Lung (tissue), 12 donors: ENCODE measurements around the gene CBX4. TPM values are rescaled to one million over a fixed set of nuclear protein-coding genes. Genes with fewer than 3 reads are reported as not detected.
A peak's percentile ranks its signal among the peaks of the same experiment; 100 is the strongest.

Experiments
- ATAC-seq: fragments of 200-7000 bp; cut with Tn5 transposase; one replicate; pipeline ENCODE4 v1.9.1; 2020; ENCODE audit warnings: moderate number of reproducible peaks; ENCODE audit not compliant: insufficient read depth, low FRiP score
- DNase-seq, 3 donors: peaks; one replicate each; pipeline ENCODE4 v3.0.0-alpha.2; 2013 to 2017
- H3K27ac ChIP-seq, 2 donors: one replicate each; pipeline ENCODE4 v1.5.1; 2013; ENCODE audit warnings: mild to moderate bottlenecking in 2 of 2, moderate library complexity in 2 of 2, control low read depth in 1 of 2, inconsistent platforms in 1 of 2, low read depth in 1 of 2, low read length in 1 of 2
- H3K27me3 ChIP-seq, 3 donors: one replicate each; pipeline ENCODE4 v1.5.1; 2013; ENCODE audit warnings: low read length in 2 of 3; ENCODE audit not compliant: control insufficient read depth in 3 of 3, insufficient read depth in 3 of 3
- H3K36me3 ChIP-seq, 4 donors: one replicate each; pipeline ENCODE4 v1.5.1; 2013; ENCODE audit warnings: low read length in 4 of 4, mild to moderate bottlenecking in 1 of 4, moderate library complexity in 1 of 4; ENCODE audit not compliant: control insufficient read depth in 4 of 4, insufficient read depth in 4 of 4
- H3K4me1 ChIP-seq, 5 donors: one replicate each; pipeline ENCODE4 v1.5.1; 2013; ENCODE audit warnings: low read length in 5 of 5, mild to moderate bottlenecking in 2 of 5, moderate library complexity in 1 of 5; ENCODE audit not compliant: control insufficient read depth in 5 of 5, insufficient read depth in 5 of 5
- H3K4me3 ChIP-seq: one replicate; pipeline ENCODE4 v1.5.1; 2013; ENCODE audit warnings: mild to moderate bottlenecking, control low read depth, moderate library complexity
- H3K9ac ChIP-seq, 2 donors: one replicate each; pipeline ENCODE4 v1.5.1; 2013; ENCODE audit warnings: low read length in 2 of 2, control low read depth in 1 of 2; ENCODE audit not compliant: insufficient read depth in 1 of 2
- H3K9me3 ChIP-seq, 4 donors: one replicate each; pipeline ENCODE4 v1.5.1; 2013; ENCODE audit warnings: low read length in 3 of 4, mild to moderate bottlenecking in 1 of 4, moderate library complexity in 1 of 4; ENCODE audit not compliant: control insufficient read depth in 4 of 4, insufficient read depth in 3 of 4
- WGBS, 2 donors: extraction: QIAGEN DNeasy Blood & Tissue Kit; methylation state at CpG; one replicate each; pipeline ENCODE4 v1.1.7; 2013; 5-methylcytosine and 5-hydroxymethylcytosine counted together
- polyA plus RNA-seq, 2 donors: library from polyadenylated mRNA; stranded (reverse); fragments of 200-250 nt; gene quantifications; one replicate each; pipeline ENCODE4 v1.2.1, GENCODE V29; 2013
- total RNA-seq, 2 donors: library from RNA; depleted of rRNA in 1 of 2; stranded (reverse); fragments of >200 nt in 1 of 2; gene quantifications; one replicate each; pipeline ENCODE4 v1.2.1, GENCODE V29; 2014 to 2021
- TF ChIP-seq, protein P1 (sequence below): IDR thresholded peaks from 2 replicates; pipeline ENCODE4 v1.5.1; 2012; ENCODE audit warnings: mild to moderate bottlenecking; ENCODE audit errors: control extremely low read depth, extremely low read depth
- donor health status: control.
- donor health status: control.
- donor health status: Bipolar disorder and iron deficiency.
- donor health status: healthy.
- donor health status: DM: yes; HTN: yes; CAD: no.

The CBX4 gene
- total and polyA plus RNA-seq, 4 donors, result 12.8 to 32.0 (median 17.5) TPM

DNA sequence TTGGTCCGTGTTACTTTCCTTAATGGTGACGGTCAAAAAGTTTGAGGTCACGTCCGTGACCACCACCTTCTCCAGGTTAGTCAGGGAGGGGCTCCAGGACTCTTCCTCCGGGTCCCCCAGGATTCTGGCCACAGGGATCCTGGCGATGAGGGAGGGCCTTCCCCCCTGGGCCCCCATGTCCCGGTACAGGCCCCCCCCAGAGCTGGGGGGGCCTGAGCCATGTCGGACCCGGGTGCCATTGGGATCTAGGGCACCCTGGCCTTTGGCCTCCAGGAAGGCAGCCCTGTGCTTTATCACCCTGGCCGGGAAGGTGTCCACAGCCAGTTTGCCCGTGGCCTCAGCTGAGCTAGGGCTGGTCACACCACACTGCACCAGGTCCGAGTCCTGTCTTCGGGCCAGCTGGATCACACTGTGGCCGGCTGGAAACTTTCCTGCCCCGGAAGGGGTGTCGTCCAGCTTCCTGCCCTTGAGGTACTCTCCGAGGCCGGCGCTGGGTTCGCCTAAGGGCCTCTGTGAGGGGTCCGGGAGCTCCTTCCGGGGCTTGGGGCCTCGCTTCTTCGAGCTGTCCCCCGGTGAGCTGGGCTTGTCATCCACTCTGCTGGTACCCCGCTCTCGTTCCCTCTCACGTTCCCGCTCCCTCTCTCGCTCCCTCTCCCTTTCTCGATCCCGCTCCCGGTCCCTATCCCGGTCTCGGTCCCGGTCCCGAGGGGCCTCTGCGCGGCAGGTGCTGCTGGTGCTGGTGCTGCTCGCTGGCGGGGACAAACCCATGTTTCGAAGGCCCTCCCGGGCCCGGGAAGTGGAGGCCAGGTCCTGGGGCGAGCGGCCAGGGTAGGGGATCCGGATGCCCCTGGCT, 44.4 kb downstream of the CBX4 start:
- Histone ChIP-seq H3K27me3 (peaks cover 0 to 44% (median 37%) of the 10 kb centered on the region in 3 donors), H3K27ac (no peak overlapping the region), H3K9ac (no peak overlapping the region), H3K4me3 (no peak overlapping the region), H3K9me3 (no peaks in the 10 kb centered on the region), H3K36me3 (peaks cover 0 to 7% (median 0%) of the 10 kb centered on the region in 4 donors), H3K4me1 (peaks cover 0 to 60% (median 10%) of the 10 kb centered on the region in 5 donors)
- DNase-seq (no peak), ATAC-seq (no peak)
- TF ChIP-seq, protein P1, sequence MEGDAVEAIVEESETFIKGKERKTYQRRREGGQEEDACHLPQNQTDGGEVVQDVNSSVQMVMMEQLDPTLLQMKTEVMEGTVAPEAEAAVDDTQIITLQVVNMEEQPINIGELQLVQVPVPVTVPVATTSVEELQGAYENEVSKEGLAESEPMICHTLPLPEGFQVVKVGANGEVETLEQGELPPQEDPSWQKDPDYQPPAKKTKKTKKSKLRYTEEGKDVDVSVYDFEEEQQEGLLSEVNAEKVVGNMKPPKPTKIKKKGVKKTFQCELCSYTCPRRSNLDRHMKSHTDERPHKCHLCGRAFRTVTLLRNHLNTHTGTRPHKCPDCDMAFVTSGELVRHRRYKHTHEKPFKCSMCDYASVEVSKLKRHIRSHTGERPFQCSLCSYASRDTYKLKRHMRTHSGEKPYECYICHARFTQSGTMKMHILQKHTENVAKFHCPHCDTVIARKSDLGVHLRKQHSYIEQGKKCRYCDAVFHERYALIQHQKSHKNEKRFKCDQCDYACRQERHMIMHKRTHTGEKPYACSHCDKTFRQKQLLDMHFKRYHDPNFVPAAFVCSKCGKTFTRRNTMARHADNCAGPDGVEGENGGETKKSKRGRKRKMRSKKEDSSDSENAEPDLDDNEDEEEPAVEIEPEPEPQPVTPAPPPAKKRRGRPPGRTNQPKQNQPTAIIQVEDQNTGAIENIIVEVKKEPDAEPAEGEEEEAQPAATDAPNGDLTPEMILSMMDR, result no peak
- WGBS, 2 donors, result 92 to 93% methylated on average over 43 to 47 of the region's 47 CpGs

DNA sequence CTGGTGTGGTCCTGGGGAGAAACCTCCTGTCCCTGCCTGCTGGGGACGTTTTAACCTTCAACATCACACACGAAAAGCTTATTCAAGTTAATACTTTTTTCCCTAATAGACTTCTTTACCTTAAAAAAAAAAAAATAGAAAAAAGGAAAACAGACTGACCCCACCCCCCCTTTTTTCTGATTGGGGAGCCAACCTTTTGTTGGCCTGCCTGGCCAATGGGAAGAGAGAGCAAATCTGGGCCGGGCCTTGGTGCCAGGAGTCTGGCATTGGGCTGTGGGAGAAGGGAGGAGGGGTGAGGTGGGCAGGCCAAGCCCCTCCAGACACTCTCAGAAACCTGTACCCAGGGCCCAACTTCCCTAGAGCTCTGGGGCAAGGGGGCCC, 45.3 kb downstream of the CBX4 start:
- H3K27me3 ChIP-seq, result peaks cover 0 to 39% (median 35%) of the 10 kb centered on the region in 3 donors
- no peak overlapping the region for H3K27ac ChIP-seq
- H3K9me3 ChIP-seq, result no peaks in the 10 kb centered on the region
- TF ChIP-seq, protein P1, result no peak
- H3K36me3 ChIP-seq, result peaks cover 0 to 7% (median 0%) of the 10 kb centered on the region in 4 donors
- DNase-seq (peak; percentile 50 to 68 (median 60)), ATAC-seq (no peak)
- no peak overlapping the region for H3K9ac ChIP-seq
- 69 to 70% methylated on average over 3 of the region's 3 CpGs for WGBS, 2 donors
- H3K4me1 ChIP-seq, result peaks cover 0 to 58% (median 10%) of the 10 kb centered on the region in 5 donors
- H3K4me3 ChIP-seq, result no peak overlapping the region

DNA sequence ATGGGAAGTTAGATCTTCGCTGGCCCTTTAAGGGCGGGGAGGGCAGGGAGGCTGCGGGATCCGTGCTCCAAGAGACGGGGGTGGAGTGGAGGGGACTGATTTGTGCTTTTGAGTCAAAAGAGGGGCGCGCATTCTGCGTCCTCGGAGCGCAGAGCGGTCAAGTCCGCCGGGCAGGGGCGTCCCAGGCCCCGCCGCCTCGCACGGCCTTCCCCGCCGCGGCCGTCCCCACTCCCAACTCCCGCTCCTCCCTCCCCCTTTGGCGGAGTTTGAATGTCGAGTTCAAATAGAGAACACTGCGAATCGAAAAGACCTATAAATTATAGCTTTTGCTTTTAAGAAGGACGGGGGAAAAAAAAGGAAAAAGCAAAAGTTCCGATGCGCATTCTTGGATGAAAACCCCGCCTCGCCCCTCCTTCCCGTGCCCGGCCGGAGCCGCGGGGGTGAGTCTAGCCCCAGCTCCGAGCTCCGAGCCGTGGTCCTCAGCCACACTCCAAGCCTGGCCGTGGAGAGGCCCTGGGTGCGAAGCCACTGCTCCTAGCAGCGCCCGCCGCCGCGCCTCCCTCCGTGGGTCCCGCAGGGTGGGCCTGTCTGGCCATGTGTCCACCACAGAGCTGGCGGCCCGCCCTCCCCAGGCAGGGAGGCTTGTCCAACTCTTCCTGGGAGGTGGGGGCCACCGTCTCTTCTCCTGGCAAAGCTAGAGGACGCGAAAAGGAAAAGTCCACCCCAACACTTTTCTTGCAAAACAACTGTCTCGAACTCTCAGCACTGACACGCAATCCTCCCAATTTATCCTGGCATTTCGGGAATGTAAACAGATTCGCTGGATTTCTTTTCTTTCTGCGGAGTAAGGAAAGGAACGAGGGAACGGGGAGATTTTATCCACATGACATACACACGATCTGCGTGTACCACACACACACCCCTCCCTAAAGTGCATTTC, 46.0 kb downstream of the CBX4 start:
- Histone ChIP-seq H3K27ac (peak overlapping the region in 1 of 2 donors; percentile 2), H3K9ac (no peak overlapping the region), H3K36me3 (peaks cover 0 to 7% (median 0%) of the 10 kb centered on the region in 4 donors), H3K4me3 (no peak overlapping the region), H3K27me3 (peaks cover 0 to 39% (median 35%) of the 10 kb centered on the region in 3 donors), H3K4me1 (peaks cover 0 to 52% (median 10%) of the 10 kb centered on the region in 5 donors), H3K9me3 (no peaks in the 10 kb centered on the region)
- ATAC-seq (no peak), DNase-seq (peak; percentile 66 to 86 (median 81))
- TF ChIP-seq, protein P1, result no peak
- 47 to 48% methylated on average over 63 of the region's 63 CpGs for WGBS, 2 donors
